Epithelial cell of esophagus (primary cell): Measurements from ENCODE around the gene CYP4A22.
"Not testable (repeated sequence)": the region's sequence is repeated elsewhere in the genome, so short reads cannot be mapped to it uniquely, and the experiment has no call there.

Experiments
- DNase-seq: peaks from one replicate; pipeline ENCODE4 v3.0.0; 2010; ENCODE audit warnings: low read depth
- H3K4me3 ChIP-seq: 2 replicates; pipeline ENCODE4 v1.5.1; 2011; ENCODE audit warnings: mild to moderate bottlenecking, low read length, control low read depth
- CTCF ChIP-seq: IDR thresholded peaks from 2 replicates; pipeline ENCODE4 v1.5.1; 2011; ENCODE audit warnings: low read depth, mild to moderate bottlenecking, low read length, control low read depth, inconsistent platforms; ENCODE audit not compliant: insufficient read depth; ENCODE audit errors: missing control alignments

The CYP4A22 gene

GRCh38 chr1:47137198-47137597 lies at the start of gene CYP4A22:
TSS of gene CYP4A22 (plus strand) at chr1:47137441. CDS start at chr1:47137486, 45 bp downstream.
- DNase-seq, result no peak
- H3K4me3 ChIP-seq, result no peak within 1 kb of the TSS
- TF ChIP-seq CTCF, result no peak

GRCh38 chr1:47089356-47089755 lies 47.9 kb upstream of the CYP4A22 start:
- peak; percentile 41 for DNase-seq
- H3K4me3 ChIP-seq, result not testable (repeated sequence)
- peak; percentile 37 for TF ChIP-seq CTCF

GRCh38 chr1:47091476-47091875 lies 45.8 kb upstream of the CYP4A22 start:
- not testable (repeated sequence) for DNase-seq, H3K4me3 ChIP-seq

GRCh38 chr1:47104816-47105215 lies 32.4 kb upstream of the CYP4A22 start:
- H3K4me3 ChIP-seq, result no peak overlapping the region
- peak; percentile 50 for DNase-seq
- TF ChIP-seq CTCF, result no peak

GRCh38 chr1:47106792-47107191 lies 30.4 kb upstream of the CYP4A22 start:
- no peak overlapping the region for H3K4me3 ChIP-seq
- no peak for DNase-seq
- TF ChIP-seq CTCF, result no peak

GRCh38 chr1:47107851-47108574 lies 29.2 kb upstream of the CYP4A22 start:
- DNase-seq, result peak; percentile 89
- H3K4me3 ChIP-seq, result not testable (repeated sequence)

- DNase-seq, result peak; percentile 59
- not testable (repeated sequence) for H3K4me3 ChIP-seq
Observed at GRCh38 chr1:47109482-47109881, 27.8 kb upstream of the CYP4A22 start.

- no peak for TF ChIP-seq CTCF
- no peak overlapping the region for H3K4me3 ChIP-seq
- DNase-seq, result no peak
Observed at GRCh38 chr1:47113178-47113577, 24.1 kb upstream of the CYP4A22 start.

- not testable (repeated sequence) for DNase-seq, H3K4me3 ChIP-seq
Observed at GRCh38 chr1:47121039-47121438, 16.2 kb upstream of the CYP4A22 start.

- not testable (repeated sequence) for DNase-seq, H3K4me3 ChIP-seq
Observed at GRCh38 chr1:47124834-47125233, 12.4 kb upstream of the CYP4A22 start.

GRCh38 chr1:47126997-47127396 lies 10.2 kb upstream of the CYP4A22 start:
- not testable (repeated sequence) for DNase-seq, H3K4me3 ChIP-seq
